Effector CD4-positive, alpha-beta T cell (primary cell): Measurements from ENCODE around the gene BEAN1.

ENCODE experiments used
- DNase-seq: peaks from one replicate; pipeline ENCODE4 v3.0.0-alpha.2; 2020

BEAN1 gene

DNA sequence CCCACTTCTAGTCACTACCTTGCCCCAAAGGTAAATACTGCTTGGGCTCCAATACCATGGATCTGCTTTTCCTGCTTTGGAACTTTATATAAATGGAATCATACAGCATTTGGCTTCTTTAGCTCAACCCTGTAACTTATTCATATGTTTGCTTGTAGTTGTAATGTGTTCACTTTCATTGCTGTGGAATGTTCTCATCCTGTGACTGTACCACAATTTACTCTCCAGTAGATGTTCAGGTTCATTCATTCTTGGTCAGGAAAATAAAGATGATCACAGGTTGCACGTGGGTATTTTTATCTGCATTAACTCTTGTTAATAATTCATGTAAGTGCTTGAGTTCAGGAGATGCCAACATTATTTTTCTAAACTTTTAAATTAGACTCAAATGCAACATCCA, 6.7 kb upstream of the BEAN1 start:
- DNase-seq: no peak

DNA sequence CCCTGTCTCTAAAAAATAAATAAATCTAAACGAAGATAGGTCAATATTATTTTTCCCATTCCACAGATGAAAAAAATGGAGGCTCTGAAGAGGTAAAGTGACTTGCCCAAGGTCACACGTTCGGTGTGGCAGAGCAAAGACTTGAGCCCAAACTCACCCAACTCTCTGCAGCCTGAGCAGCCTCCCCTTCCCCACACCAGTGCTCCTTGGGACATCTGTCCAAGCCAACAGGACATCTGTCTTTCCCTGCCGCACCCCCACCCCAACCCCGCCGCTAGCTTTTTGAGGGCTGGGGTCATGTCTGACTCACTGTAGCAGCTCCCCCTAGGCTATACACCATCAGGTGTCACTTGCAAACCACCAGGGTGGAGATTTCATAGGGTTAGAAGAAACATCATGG, 5.2 kb upstream of the BEAN1 start:
- DNase-seq: no peak

DNA sequence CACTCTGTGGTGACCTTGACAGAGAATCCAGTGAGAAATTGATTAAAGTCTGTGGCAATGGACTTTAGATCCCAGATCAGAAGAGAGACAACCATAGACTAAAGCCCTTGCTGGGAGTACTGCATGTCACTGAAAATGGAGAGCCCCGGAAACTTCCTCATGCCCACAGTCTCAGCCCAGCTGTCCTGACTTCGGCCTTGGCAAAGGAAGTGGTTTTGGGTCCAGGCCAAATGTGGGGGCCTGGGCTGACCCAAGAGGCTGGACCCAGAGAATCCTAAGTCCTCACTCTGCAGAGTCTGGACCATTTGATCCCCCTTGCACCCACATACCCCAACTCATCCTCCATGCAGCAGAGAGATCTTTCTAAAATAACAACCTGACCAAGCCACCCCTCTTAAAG, 4.7 kb upstream of the BEAN1 start:
- no peak for DNase-seq

DNA sequence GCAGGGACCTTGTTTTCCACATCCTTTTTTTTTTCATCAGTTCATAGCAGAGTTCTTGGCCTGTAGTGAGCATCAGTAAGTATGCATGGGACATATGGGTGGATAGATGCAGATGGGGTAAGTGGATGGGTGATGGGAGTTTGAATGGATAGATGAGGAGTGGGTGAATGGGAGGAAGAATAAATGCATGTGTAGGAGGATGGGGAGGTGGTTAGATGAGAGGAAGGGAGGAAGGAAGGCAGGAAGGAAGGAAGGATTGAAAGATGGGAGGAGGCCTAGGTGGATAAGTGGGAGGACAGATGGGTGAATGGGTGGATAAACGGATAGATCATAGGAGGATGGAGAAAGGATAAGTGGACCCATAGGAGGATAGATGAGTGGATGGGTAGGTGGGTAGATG, 3.9 kb upstream of the BEAN1 start:
- DNase-seq: no peak

DNA sequence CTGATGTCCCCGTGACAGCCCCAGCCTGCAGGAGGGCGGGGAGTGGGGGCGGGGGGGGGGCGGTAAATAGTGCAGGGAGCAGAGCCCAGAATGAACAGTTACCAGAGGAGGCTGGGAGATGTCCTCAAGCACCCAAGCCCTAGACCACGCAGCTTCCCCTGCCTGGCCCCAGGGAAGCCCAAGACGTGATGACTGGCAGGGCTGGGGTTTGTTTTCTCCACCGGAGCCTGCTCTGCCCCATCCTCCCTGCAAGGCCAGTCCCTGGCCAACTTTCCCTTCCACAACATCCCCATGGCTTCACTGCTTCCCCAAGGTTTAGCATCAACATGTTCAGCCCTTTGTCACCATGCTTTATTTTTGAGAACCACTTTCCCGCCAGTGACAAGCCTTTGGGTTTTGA, 1.4 kb upstream of the BEAN1 start:
- no peak for DNase-seq

DNA sequence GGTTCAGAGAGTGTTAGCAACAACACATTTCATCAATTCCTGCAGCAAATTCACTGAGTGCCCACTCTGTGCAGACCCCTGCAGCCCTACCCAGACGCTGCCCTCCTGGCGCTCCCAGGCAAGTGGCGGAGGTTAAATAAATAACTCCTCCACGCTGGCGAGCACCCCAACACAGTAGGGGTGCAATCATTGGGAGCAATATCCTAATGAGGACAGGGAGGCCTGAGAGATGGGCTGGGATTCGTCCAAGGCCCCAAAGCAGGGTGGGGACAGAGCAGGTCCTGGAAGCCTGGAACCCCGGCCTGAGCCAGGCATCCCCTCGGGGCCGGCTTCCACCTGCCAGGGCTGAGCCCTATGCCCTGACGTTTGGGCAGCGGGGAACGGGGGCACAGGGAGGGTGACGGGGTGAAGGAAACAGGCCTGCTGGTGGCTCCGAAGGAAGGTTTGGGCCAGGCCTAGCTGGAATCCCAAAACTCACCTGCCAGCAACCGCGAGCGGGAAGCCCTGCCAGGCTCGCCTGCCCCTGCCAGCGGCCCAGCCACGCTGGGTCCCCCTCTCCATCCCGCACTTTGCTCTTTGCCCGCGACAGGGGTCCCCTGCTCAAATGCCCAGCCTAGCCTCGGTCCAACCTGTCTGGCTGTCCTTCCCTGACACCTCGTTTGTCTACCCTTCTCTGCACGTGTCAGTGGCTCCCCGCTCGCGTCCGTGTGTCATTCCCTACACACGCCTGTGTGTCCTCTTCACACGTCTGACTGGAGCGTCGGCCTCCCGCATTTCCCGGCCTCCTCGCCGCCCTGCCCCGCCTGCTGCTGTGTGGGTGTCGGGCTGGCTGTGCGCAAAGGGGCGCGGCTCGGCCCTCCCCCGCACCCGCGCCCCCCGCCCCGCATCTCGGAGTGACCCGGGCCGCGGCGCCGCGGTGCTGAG, 721 bp upstream of the BEAN1 start:
- no peak for DNase-seq

DNA sequence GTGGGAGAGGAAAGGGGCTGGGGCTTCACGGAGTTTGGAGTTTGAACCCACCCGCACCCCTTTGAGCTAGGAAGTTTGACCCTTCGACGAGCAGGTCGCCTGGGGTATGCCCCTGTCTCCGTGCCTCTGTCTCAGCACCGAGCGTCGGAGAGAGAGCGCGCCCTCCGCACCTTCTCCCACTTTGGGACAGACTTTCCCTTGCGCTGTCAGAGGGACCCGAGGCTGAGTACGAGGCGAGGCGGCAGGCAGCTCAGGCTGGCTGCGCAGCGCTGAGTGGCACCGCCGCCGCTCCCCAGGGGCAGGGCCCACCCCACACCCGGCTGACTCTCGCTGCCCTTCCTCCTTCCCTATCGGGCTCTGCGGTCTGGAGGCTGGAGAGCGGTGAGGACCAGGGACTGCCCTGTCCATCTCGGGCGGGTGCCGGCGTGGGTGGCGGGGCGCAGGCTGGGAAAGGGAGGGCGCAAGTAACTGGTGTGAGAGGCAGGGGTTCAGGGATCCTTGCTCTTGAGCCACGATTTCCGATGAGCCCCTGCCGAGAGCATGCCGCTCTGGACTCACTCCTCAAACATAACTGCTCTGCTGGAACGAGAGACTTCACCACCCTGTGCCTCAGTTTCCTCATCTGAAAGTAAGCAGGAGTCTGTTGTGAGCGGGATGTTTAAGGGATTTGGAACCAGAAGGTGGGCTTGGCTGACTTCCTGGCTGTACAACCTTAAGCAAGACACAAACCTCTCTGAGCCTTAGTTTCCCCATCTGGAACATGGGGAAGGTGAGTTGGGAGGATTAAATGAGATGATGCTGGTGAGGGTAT, 981 bp downstream of the BEAN1 start:
- DNase-seq: no peak

DNA sequence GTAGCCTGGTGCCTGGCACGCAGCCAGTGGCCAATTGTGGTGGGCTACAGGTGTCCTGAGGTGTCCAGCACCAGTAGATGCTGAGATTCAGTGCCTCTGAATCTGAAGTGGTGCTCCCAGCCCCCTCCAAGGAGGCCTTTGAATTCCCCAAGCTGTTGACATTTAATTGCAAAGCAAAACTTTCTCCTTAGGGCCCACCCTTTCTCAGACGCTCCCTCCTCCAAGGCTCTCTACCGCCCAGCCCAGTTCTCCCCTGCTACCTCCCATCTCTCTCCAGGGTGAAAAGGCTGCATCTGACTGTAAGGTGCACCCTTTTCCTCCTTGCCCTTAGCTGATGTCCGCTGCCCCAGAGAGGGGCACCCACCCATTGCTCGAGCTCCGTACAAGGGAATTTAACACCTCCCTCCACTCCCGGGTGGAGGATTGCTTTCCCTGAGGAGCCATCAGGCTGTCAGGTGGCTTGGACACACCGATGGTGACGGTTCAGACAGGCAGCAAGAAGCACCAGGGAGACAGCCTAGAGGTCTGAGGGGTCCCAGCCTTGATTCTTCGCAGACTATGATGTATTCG, 1.7 kb downstream of the BEAN1 start:
- DNase-seq: no peak

DNA sequence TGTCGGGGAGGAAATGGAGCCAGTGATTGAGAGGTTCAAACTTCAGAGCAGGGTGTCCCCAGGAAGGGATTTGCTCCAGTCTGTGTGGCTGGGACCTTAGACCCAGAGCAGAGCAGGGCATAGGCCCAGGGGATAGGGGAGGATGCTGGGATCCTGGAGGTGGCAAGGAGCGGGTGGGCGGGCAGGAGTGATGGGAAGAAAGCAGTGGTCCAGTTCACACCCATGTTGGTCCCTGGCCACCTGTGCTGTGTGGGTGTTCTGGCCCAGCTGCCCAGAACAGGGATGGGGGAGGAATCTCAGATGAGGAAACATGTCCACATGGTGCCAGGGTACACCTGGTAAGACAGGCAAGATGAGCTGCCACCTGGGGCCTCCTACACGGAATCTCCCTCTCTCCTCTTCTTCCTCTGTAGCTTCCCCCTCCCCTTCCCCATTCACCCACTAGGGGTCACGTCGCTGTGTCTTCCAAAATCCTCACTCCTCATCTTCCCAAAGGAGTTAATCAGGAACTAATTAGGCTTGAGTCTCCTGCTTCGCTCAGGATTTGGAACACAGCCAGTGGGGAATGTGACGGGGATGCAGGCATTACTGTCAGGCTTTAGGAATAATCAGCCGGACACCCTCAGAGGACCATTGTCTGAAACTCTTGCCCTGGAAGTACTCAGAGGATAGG, 2.3 kb downstream of the BEAN1 start:
- DNase-seq: no peak

DNA sequence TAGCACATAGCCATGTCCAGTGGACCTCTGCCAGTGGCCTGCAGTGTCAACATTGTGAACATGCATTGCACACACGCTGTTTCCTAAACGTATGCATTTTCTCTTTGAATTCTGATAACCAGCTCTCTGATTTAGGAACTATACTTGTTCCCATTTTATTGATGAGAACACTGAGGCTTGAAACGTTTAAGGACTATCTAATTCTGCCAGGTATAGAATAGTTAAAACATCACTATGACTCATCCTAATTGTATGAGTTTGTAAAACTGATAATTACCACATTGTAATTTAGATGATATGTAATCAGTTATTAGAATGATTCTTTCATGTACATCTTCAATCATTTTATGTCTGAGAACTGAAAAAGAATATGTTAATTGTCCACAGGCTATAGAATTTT, 3.1 kb downstream of the BEAN1 start:
- no peak for DNase-seq

DNA sequence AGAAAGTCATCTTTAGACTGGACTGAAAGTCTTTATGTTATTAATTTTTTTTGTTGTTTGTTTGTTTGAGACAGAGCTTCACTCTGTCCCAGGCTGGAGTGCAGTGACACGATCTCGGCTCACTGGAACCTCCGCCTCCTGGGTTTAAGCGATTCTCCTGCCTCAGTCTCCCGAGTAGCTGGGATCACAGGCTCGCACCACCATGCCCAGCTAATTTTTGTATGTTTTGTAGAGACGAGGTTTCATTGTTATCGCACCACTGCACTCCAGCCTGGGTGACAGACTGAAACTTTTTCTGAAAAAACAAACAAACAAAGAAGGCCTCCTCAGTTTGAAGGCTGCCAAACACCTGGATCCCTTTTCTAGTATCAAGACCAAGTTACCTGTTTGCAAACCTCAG, 4.7 kb downstream of the BEAN1 start:
- no peak for DNase-seq

DNA sequence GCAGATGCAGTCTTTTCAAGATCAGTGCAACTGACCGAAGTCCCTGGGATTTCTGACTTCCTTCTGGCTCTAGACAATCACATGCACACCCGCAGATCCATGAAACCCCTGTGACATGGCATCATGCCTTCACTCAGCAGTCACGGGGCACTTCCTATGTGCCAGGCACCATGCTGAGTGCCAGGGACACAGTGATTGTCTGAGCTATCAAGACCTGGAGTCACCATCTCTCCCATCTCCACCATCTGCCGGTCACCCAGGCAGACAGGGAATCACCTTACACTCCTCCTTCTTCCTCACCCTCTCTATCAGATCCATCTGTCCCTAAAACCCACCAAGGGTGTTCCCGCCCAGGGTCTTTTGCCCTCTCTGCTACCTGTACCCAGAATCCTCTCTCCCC, 5.3 kb downstream of the BEAN1 start:
- no peak for DNase-seq

DNA sequence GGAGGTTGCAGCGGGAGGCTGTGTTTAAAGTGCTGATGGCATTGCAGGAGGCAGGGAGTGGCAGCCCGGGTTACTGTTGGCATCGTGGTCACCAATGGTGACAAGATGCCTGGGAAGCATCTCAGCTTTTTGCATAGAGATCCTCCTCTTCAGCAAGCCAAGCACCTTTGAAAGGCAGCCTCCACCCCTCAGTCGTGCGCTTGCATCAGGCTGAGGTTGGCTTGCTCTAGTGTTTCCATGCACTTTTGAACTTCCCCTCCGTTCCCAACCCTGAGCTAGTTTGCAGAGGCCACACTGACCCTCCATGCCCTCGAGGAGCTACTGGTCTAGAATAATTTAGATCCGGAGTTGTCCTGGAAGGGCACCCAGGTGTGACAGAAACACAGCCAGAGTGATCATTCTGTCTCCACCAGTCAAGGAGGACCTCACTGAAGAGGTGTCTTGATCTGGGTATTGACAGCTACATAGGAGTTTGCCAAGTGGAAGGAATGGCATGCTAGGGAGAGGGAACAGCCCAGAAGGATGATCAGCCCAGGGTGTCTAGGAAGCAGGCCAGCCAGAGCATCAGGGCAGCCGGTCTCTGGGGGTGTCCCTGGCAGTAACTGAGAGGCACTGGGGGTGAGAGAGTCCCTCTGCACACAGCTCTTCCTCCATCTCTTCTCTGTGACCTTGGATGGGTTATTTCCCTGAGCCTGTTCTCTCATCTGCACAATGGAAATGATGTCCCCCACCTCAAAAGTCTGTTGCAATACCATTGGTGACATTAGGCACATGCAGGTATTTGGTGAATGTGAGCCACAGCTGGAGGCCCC, 7.7 kb downstream of the BEAN1 start:
- DNase-seq: no peak

DNA sequence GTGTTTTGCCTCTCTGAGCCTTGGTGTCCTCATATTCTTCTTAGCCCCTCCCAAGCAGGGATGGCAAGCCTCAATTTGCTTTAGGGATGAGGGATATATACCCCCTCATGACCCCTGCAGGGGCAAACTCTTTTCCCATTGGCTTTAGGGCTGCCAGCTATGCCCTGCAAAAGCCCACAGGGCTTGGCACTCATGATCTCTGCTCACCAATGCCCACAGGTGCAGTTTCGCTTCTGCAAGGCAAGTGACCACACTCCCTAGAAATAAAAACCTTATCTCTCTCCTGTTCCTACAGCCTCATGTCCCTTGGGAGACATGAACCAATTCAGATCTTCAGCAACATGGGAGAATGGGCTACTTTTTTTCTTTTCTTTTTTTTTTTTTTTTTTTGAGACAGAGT, 8.8 kb downstream of the BEAN1 start:
- no peak for DNase-seq

DNA sequence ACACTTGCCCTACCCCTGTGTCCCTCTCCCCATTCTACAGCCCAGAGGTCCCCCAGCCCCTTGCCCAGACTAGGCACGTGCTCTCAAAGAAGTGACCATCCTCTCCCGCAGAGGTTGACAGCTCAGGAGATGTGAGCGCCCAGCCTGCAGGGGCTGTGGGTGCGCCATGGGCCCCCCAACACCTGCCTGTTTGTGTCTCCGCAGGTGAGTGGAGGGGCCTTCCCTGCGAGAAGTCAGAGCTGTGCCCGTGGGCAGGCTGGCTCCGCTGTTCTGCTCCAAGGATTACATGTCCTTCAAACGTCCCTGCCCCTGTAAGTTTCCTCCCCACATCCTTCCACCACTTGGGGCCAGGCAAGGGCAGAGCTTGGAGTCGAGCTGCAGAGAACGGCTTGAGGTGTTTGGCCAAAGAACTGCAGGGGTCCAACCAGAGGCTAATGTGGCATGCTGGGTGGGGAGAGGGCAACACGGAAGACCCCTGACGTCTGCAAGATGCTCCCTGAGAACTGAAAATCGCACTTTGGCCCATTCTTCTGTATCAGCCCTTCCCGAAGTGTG, 10.4 kb downstream of the BEAN1 start:
- DNase-seq: no peak

DNA sequence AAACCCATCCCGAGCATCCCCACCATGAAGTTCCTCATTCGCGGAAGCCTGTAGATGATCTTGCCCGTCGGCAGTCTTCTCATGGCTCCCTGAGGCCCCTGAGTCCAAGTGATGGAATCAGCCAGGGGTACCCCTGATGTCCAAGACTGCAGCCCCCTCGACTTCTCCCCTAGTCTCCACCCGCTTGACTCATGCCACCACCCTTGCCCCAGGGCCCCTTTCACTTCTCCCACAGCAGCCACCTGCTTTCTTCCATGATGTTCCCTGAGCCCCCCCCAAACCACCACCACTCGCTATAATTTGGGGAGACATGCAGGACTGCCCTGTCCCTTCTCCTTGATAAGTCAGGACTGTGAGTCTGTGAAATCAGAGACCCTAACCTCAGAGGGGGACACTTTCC, 11.4 kb downstream of the BEAN1 start:
- no peak for DNase-seq

DNA sequence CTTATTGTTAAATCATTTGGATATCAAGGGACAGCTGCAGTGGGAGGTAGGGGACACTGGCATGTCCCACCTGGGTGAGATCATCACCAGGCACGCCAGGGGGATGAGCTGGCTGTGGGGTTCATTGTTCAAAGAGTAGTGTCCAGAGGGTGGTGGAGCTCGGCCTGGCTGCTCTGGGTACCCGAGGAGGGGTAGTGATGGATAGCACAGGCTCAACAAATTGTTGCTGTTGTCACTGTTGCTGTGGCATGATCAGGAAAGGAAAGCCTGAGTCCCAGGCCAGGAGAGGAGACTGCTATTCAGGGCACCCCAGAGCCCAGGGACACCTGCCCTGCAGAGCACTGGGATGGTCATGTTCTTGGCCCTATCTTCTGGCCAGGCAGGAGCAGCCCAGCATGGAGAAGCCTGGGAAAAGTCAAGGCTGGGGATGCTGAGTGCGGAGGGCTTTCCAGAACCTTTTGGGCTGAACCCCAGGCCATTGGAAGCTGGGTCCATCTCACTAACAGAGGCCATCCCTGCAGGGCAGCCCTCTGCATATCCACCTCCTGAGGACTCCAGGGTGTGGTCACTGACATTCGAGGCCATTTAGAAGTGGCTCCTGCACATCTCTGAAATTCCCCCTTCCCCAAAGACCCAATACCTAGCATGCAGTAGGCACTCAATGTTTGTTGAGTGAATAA, 12.1 kb downstream of the BEAN1 start:
- no peak for DNase-seq

DNA sequence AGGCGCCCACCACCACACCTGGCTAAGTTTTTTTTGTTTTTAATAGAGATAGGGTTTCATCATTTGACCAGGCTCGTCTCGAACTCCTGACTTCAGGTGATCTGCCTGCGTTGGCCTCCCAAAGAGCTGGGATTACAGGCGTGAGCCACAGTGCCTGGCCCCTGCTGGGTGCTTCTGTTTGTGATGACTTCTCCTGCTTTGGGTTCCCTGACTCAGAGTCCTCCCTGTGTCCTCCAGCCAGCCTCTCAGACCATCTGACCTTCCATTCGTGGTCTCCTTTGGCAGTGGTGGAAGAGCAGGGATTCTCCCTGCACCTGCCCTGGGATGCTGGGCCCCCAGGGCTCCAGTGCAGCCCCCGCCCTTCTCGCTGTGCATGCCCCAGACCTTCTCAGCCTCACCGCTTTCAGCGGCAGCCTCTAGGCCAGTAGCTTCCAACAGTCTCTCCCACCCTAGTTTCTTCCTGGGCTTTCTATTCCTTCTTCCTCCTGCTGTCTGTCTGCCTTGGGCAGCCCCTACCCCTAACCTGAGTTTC, 13.2 kb downstream of the BEAN1 start:
- DNase-seq: no peak

DNA sequence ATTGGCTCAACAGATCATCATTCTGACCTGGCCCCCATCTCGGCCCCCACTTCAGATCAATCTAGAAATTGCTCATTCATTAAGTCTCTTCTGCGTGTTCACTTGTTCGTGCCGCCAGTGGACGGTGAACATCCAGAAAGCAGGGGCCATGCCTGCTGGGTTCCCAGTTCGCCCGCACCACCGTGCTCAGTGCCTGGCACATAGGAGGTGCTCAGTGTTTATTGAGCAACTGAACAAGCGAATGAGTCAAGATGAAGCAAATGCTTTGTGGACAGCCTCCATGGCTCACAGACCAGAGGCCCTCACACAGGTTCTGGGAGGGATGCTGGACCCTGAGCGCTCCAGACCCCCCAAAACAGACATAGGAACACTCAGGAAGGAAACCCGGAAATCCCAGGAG, 13.9 kb downstream of the BEAN1 start:
- DNase-seq: no peak

DNA sequence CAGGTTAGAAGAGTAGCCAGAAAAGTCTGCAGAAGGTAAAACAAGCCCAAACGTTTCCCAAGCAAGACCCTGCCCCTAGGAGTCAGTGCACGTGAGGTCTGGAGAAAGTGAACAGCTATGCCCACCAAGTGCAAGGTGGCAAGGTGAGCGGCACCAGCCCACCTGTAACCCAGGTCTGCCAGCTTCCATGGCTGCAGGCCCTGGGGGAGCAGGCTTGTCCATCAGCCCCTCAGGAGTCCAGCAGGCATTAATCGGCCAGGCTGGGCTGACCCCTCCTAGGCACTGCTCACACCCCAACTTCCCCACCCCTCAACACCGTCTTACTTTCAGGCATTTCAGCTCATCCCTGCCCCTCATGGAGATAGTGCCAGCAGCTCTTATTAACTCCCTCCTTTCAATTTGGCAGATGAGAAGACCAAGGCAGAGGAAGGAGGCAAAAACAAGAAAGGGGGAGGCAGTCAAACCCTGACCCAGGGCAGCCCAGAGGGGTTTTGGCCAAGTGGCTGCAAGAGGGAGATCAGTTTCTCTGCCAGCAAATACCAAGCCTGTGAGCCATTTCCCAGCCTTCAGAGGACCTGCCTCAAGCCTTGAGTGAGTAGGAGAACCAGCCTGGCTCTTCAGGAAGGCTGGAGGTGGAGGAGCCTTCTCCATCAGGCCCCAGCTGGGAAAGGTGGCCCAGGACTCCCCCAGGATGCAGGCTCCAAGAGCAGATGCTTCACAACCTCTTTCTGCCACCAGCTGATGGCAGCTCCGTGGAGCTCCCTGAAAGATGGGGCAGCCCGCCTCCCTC, 14.7 kb downstream of the BEAN1 start:
- DNase-seq: no peak
